Measurements from ENCODE around the gene NECTIN2. TPM values are rescaled to one million over a fixed set of nuclear protein-coding genes. Genes with fewer than 3 reads are reported as not detected.
A peak's percentile ranks its signal among the peaks of the same experiment; 100 is the strongest.

Gene NECTIN2
- total RNA-seq, 2 experiments from 2014 or later: not detected

GRCh38 chr19:44807652-44808462 lies 38.2 kb upstream of the NECTIN2 start:
- TF ChIP-seq EZH2phosphoT487 (IDR thresholded peaks at IDR 0.05; ENCODE audit: borderline replicate concordance, low read depth, low read length) (no peak), CTCF (conservative IDR thresholded peaks at IDR 0.05; ENCODE audit: low read length) (peak; percentile 71)
- no peaks in the 10 kb centered on the region for H3K9me2 ChIP-seq (ENCODE audit: insufficient read depth, low read length)
- no peak overlapping the region for H2AFZ ChIP-seq (ENCODE audit: low read length)
- H3K4me1 ChIP-seq (ENCODE audit: insufficient read depth, low read length, poor library complexity, severe bottlenecking): no peaks in the 10 kb centered on the region
- no peaks in the 10 kb centered on the region for H3K9me3 ChIP-seq (ENCODE audit: low read length)
- no peaks in the 10 kb centered on the region for H3K36me3 ChIP-seq (ENCODE audit: insufficient read depth, low read length)
- no peak overlapping the region for H3K4me2 ChIP-seq (ENCODE audit: low read length)
- H3K4me3 ChIP-seq (ENCODE audit: low read depth, low read length, poor library complexity, severe bottlenecking): no peak overlapping the region
- ChIA-PET CTCF (ENCODE audit: unreplicated experiment) (no interaction called here), POLR2A (no interaction called here)
- H4K20me1 ChIP-seq (ENCODE audit: insufficient read depth, low read length): no peaks in the 10 kb centered on the region
- no peaks in the 10 kb centered on the region for H3K79me2 ChIP-seq (ENCODE audit: insufficient read depth, low read depth, low read length)
- H3K27ac ChIP-seq (ENCODE audit: low read depth, low read length, poor library complexity, severe bottlenecking): no peak overlapping the region
- DNase-seq (ENCODE audit: low spot score): peak; percentile 28
- intact Hi-C loops (cut with micrococcal nuclease; ENCODE audit: unreplicated experiment): no loop called here
- no TSS peak for BruUV-seq (replicated peaks)

- no peak for DNase-seq (ENCODE audit: low spot score)
- H3K36me3 ChIP-seq (ENCODE audit: insufficient read depth, low read length): no peaks in the 10 kb centered on the region
- TF ChIP-seq EZH2phosphoT487 (IDR thresholded peaks at IDR 0.05; ENCODE audit: borderline replicate concordance, low read depth, low read length) (no peak), CTCF (conservative IDR thresholded peaks at IDR 0.05; ENCODE audit: low read length) (no peak)
- H3K4me3 ChIP-seq (ENCODE audit: low read depth, low read length, poor library complexity, severe bottlenecking): no peak within 1 kb of the TSS
- H3K4me2 ChIP-seq (ENCODE audit: low read length): no peak within 1 kb of the TSS
- H3K9me2 ChIP-seq (ENCODE audit: insufficient read depth, low read length): no peaks in the 10 kb centered on the region
- no peak within 1 kb of the TSS for H3K27ac ChIP-seq (ENCODE audit: low read depth, low read length, poor library complexity, severe bottlenecking)
- CTCF ChIA-PET (ENCODE audit: unreplicated experiment): interaction anchor here (0.6 kb wide), 1 partner anchor 115 kb away, joined by 4 read pairs; no protein-coding TSS in a partner anchor
- H3K9me3 ChIP-seq (ENCODE audit: low read length): no peaks in the 10 kb centered on the region
- no peak within 1 kb of the TSS for H2AFZ ChIP-seq (ENCODE audit: low read length)
- intact Hi-C loops (cut with micrococcal nuclease; ENCODE audit: unreplicated experiment): no loop called here
- BruUV-seq (replicated peaks): no TSS peak
- no peaks in the 10 kb centered on the region for H3K4me1 ChIP-seq (ENCODE audit: insufficient read depth, low read length, poor library complexity, severe bottlenecking)
- no peaks in the 10 kb centered on the region for H4K20me1 ChIP-seq (ENCODE audit: insufficient read depth, low read length)
- H3K79me2 ChIP-seq (ENCODE audit: insufficient read depth, low read depth, low read length): no peaks in the 10 kb centered on the region
- POLR2A ChIA-PET: no interaction called here
Observed at GRCh38 chr19:44808463-44809371, 37.4 kb upstream of the NECTIN2 start, which contains the start of gene BCAM. Gene BCAM (plus strand): TSS chr19:44809103. CDS start chr19:44809125, 22 bp downstream.
